Testis (tissue), 2 donors: Measurements from ENCODE around the gene RCOR1.

Source experiments
- POLR2A ChIP-seq: fragments of 450-650 bp; IDR thresholded peaks from one replicate; pipeline ENCODE4 v1.6.1; 2017; ENCODE audit warnings: antibody characterized with exemption, mild to moderate bottlenecking, moderate library complexity
- TF ChIP-seq, protein P1 (sequence below), 3 experiments: fragments of 450-650 bp in 2 of 3; fragments of 200-600 bp in 1 of 3; sonication (generic) in 1 of 3; IDR thresholded peaks; one replicate each; pipeline ENCODE4 v1.5.1; 2016 to 2019; ENCODE audit warnings: antibody characterized with exemption in 3 of 3, mild to moderate bottlenecking in 2 of 3, moderate library complexity in 1 of 3

DNA sequence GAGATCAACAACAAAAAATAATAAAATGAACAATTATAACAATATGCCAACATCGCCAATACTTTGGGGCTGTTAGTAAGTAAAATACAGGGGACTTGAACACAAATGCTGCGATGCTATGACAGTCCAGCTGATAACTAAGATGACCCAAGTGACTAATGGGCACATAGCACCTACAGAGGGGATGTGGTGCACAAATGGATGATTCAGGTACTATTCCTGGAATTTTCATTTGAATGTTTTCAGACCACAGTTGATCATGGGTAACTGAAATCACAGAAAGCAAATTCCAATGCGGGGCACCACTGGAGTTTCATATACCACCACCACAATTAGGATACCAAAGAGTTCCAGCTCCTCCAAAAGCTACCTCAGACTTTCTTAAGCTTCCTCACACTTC lies 82.9 kb downstream of the RCOR1 start:
- TF ChIP-seq, protein P1, sequence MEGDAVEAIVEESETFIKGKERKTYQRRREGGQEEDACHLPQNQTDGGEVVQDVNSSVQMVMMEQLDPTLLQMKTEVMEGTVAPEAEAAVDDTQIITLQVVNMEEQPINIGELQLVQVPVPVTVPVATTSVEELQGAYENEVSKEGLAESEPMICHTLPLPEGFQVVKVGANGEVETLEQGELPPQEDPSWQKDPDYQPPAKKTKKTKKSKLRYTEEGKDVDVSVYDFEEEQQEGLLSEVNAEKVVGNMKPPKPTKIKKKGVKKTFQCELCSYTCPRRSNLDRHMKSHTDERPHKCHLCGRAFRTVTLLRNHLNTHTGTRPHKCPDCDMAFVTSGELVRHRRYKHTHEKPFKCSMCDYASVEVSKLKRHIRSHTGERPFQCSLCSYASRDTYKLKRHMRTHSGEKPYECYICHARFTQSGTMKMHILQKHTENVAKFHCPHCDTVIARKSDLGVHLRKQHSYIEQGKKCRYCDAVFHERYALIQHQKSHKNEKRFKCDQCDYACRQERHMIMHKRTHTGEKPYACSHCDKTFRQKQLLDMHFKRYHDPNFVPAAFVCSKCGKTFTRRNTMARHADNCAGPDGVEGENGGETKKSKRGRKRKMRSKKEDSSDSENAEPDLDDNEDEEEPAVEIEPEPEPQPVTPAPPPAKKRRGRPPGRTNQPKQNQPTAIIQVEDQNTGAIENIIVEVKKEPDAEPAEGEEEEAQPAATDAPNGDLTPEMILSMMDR (IDR thresholded peaks at IDR 0.05) = no peak
- TF ChIP-seq POLR2A = no peak
